Measurements from ENCODE around the gene ARHGAP30.

- no peak for TF ChIP-seq CTCF (conservative IDR thresholded peaks at IDR 0.05 in 1 of 2, IDR thresholded peaks at IDR 0.05 in 1 of 2; ENCODE audit: low read depth in 1 of 2, low read length in 2 of 2)
- no peak for TF ChIP-seq EZH2 (IDR thresholded peaks at IDR 0.05; ENCODE audit: low read length, missing control alignments)
Measured at GRCh38 chr1:161085165-161085564, 15.5 kb upstream of the ARHGAP30 start.

Data from fibroblast of lung (primary cell).